Heart right ventricle (tissue), 16 donors: Measurements from ENCODE around the gene ENDOV. TPM values are rescaled to one million over a fixed set of nuclear protein-coding genes. Genes with fewer than 3 reads are reported as not detected.
"Not testable (repeated sequence)": the region's sequence is repeated elsewhere in the genome, so short reads cannot be mapped to it uniquely, and the experiment has no call there.

ENCODE experiments used
- ATAC-seq, 8 donors: fragments of 200-7000 bp; cut with Tn5 transposase; one replicate each; pipeline ENCODE4 v1.9.1; 2020; ENCODE audit warnings: mild to moderate bottlenecking in 8 of 8, moderate library complexity in 8 of 8, moderate number of reproducible peaks in 1 of 8
- DNase-seq, 2 donors: peaks; one replicate each; pipeline ENCODE4 v3.0.0-alpha.2; 2020
- H3K27ac ChIP-seq, 10 donors: fragments of 200-600 bp; sonication (generic) in 2 of 10; one replicate each; pipeline versions ENCODE4 v1.5.0 to v1.8.0; 2020 to 2022; ENCODE audit warnings: mild to moderate bottlenecking in 3 of 10
- H3K27me3 ChIP-seq, 7 donors: fragments of 200-600 bp; one replicate each; pipeline ENCODE4 v1.8.0; 2021 to 2022; ENCODE audit warnings: mild to moderate bottlenecking in 2 of 7
- H3K36me3 ChIP-seq, 9 donors: fragments of 200-600 bp; sonication (generic) in 1 of 9; one replicate each; pipeline versions ENCODE4 v1.5.0 to v1.8.0; 2020 to 2022; ENCODE audit warnings: mild to moderate bottlenecking in 2 of 9
- H3K4me1 ChIP-seq, 9 donors: fragments of 200-600 bp; sonication (generic) in 1 of 9; one replicate each; pipeline versions ENCODE4 v1.5.0 to v1.8.0; 2020 to 2022; ENCODE audit warnings: mild to moderate bottlenecking in 4 of 9
- H3K4me3 ChIP-seq, 10 donors: fragments of 200-600 bp; sonication (generic) in 2 of 10; one replicate each; pipeline versions ENCODE4 v1.5.0 to v1.8.0; 2020 to 2022; ENCODE audit warnings: mild to moderate bottlenecking in 7 of 10, moderate library complexity in 2 of 10
- H3K9me3 ChIP-seq, 11 donors: fragments of 200-600 bp in 10 of 11; sonication (generic) in 2 of 11; one replicate each; pipeline versions ENCODE4 v1.5.0 to v1.8.0; 2013 to 2022; ENCODE audit warnings: mild to moderate bottlenecking in 2 of 11, control low read depth in 1 of 11, moderate library complexity in 1 of 11
- WGBS, 2 donors: extraction: QIAGEN DNeasy Blood & Tissue Kit; methylation state at CpG; one replicate each; pipeline ENCODE4 v1.1.7; 2013; ENCODE audit warnings: inconsistent platforms in 1 of 2; 5-methylcytosine and 5-hydroxymethylcytosine counted together
- intact Hi-C, 10 donors: fragments of 100-400 bp; cut with DNase I; formaldehyde crosslinking; loops; one replicate each; pipeline versions ENCODE4 v1.11.1 to v1.14.2; 2022
- polyA plus RNA-seq, 2 donors: library from polyadenylated mRNA; stranded (reverse); fragments of 200-250 nt; gene quantifications; one replicate each; pipeline ENCODE4 v1.2.3, GENCODE V29; 2013
- total RNA-seq, 10 donors: library from RNA; stranded (reverse); fragmentation: NEBNext Ultra II Directional in 3 of 10; extraction: Animal tissue kit (Norgen Biotek cat#: 25700) in 3 of 10; gene quantifications; one replicate each; pipeline versions ENCODE4 v1.2.1 to v1.2.4, GENCODE V29; 2021 to 2023
- TF ChIP-seq, protein P1 (sequence below), 9 donors: fragments of 200-600 bp; sonication (generic) in 2 of 9; IDR thresholded peaks; one replicate each; pipeline versions ENCODE4 v1.5.0 to v1.8.0; 2021 to 2022; ENCODE audit warnings: antibody characterized with exemption in 9 of 9, mild to moderate bottlenecking in 5 of 9, moderate library complexity in 1 of 9
- donor health status: Arrhythmogenic right ventricular cardiomyopathy.
- donor health status: ischemic (EF 13 %, LVEDD 7.1; RV severe dilation, severe dysfunction).
- donor health status: healthy with polysubstance abuse.
- donor health status: DM: no; HTN: yes; CAD: no.
- donor health status: DM: no; HTN: no; CAD: no.
- donor health status: ischemic (EF 25% LVEDD 6.9; RV normal size, moderate dysfunction).
- donor health status: ischemic (EF 25% LVEDD 5.7; RV mildly dilated, moderate dysfunction).
- donor health status: healthy.
- donor health status: DM: yes; HTN: yes; CAD: no.
- donor health status: Ischemic cardiomyopathy.
- donor health status: ischemic (EF 35%, LVEDD 5.7; RV mildly dilated, moderate dysfunction).
- donor health status: nonischemic (EF 11% LVEDD 7.7; RV severe dilation, severe dysfunction).
- donor health status: DM: yes; HTN: yes; CAD: no.
- donor health status: PGD.
- donor health status: ischemic (EF 29% LVEDD 5.4; RV normal size, mild dysfunction).
- donor health status: nonischemic (EF 23%, LVEDD 6.1; RV moderate dilation, normal function).

ENDOV gene
- total and polyA plus RNA-seq, 12 donors: 7.7 to 19.9 (median 12.6) TPM

DNA sequence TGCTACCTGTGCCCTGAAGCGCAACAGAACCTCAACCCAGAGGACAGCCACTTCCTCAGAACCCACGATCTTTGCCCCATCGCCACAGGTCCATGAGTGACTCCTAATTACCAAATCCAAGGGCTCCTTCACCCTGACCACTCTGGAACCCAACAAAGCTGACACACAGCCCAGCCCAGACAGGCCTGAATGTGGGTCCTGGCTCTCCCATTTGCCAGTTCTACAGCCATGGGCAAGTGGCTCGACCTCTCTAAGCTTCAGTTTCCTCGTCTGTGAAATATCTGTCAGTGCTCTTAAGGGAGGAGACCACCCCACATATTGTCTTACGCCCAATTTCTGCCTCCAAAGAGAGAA is 18.0 kb upstream of the ENDOV start:
- no peaks in the 10 kb centered on the region for H3K27me3 ChIP-seq
- no peak overlapping the region for H3K4me3 ChIP-seq
- intact Hi-C loops: no loop called here
- H3K9me3 ChIP-seq: no peaks in the 10 kb centered on the region
- no peak for ATAC-seq
- H3K36me3 ChIP-seq: peaks cover 0 to 41% (median 14%) of the 10 kb centered on the region in 9 donors
- H3K27ac ChIP-seq: no peak overlapping the region
- WGBS, 2 donors: 85 to 88% methylated on average over 6 of the region's 6 CpGs
- no peak for DNase-seq
- TF ChIP-seq, protein P1, sequence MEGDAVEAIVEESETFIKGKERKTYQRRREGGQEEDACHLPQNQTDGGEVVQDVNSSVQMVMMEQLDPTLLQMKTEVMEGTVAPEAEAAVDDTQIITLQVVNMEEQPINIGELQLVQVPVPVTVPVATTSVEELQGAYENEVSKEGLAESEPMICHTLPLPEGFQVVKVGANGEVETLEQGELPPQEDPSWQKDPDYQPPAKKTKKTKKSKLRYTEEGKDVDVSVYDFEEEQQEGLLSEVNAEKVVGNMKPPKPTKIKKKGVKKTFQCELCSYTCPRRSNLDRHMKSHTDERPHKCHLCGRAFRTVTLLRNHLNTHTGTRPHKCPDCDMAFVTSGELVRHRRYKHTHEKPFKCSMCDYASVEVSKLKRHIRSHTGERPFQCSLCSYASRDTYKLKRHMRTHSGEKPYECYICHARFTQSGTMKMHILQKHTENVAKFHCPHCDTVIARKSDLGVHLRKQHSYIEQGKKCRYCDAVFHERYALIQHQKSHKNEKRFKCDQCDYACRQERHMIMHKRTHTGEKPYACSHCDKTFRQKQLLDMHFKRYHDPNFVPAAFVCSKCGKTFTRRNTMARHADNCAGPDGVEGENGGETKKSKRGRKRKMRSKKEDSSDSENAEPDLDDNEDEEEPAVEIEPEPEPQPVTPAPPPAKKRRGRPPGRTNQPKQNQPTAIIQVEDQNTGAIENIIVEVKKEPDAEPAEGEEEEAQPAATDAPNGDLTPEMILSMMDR (IDR thresholded peaks at IDR 0.05): no peak
- H3K4me1 ChIP-seq: peaks cover 0 to 26% (median 14%) of the 10 kb centered on the region in 9 donors

DNA sequence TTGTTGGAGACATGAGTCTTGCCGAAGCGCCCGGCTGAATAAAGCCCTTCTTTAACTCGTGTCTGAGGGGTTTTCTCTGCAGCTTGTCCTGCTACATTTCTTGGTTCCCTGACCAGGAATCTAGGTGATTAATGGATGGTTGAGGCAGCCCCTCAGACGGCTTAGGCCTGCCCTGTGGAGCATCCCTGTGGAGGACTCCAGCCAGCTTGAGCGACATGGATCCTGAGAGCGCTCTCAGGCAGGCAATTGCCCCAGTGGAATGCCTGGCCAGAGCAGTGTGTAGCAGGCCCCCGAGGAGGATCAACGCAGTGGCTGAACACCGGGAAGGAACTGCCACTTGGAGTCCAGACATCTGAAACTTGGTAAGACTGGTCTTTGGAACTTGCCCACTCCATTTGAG is 17.3 kb upstream of the ENDOV start:
- Histone ChIP-seq H3K36me3 (peaks cover 0 to 34% (median 13%) of the 10 kb centered on the region in 9 donors), H3K27ac (no peak overlapping the region), H3K9me3 (no peaks in the 10 kb centered on the region), H3K27me3 (no peaks in the 10 kb centered on the region), H3K4me3 (no peak overlapping the region), H3K4me1 (peaks cover 0 to 26% (median 14%) of the 10 kb centered on the region in 9 donors)
- no peak for DNase-seq
- TF ChIP-seq, protein P1 (IDR thresholded peaks at IDR 0.05): no peak
- WGBS, 2 donors: 82 to 85% methylated on average over 10 of the region's 10 CpGs
- ATAC-seq: no peak
- intact Hi-C loops: no loop called here

DNA sequence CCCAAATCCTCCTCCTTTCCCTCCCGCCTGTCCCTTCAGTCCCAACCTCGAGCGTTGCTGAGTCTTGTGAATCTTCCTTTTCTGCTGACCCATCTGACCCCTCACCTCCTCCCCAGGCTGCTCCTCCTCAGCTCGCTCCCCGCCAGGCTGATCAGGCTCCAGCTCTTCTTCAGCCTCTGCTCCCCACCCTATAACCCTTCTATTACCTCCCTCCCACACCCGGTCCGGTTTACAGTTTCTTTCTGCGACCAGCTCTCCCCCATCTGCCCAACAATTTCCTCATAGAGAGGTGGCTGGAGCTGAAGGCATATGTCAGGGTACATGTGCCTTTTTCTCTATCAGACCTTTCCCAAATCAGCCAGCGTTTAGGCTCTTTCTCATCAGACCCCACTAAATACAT is 13.9 kb upstream of the ENDOV start:
- H3K4me1 ChIP-seq, H3K27me3 ChIP-seq, ATAC-seq, H3K4me3 ChIP-seq, H3K9me3 ChIP-seq, H3K27ac ChIP-seq, DNase-seq, intact Hi-C loops, H3K36me3 ChIP-seq: not testable (repeated sequence)
- 87 to 93% methylated on average over 9 of the region's 9 CpGs for WGBS, 2 donors

GRCh38 chr17:80402102-80402501 is 12.9 kb upstream of the ENDOV start:
- H3K36me3 ChIP-seq, H3K27ac ChIP-seq, H3K27me3 ChIP-seq, H3K9me3 ChIP-seq, ATAC-seq, DNase-seq, H3K4me3 ChIP-seq, H3K4me1 ChIP-seq, intact Hi-C loops: not testable (repeated sequence)
- WGBS, 2 donors: 93 to 95% methylated on average over 13 of the region's 13 CpGs

DNA sequence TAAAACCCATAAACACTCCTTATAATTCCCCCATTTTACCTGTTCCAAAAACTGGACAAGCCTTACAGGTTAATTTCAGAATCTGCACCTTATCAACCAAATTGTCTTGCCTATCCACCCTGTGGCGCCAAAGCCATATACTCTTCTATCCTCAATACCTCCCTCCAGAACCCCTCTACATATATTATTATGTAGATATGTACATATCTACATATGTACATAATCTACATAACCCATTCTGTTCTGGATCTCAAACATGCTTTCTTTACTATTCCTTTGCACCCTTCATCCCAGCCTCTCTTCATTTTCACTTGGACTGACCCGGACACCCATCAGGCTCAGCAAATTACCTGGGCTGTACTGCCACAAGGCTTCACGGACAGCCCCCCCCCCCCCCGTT is 12.0 kb upstream of the ENDOV start:
- no peak for DNase-seq
- Histone ChIP-seq H3K4me3 (no peak overlapping the region), H3K27ac (no peak overlapping the region), H3K4me1 (no peaks in the 10 kb centered on the region), H3K9me3 (no peaks in the 10 kb centered on the region), H3K27me3 (peaks cover 0 to 10% (median 0%) of the 10 kb centered on the region in 7 donors), H3K36me3 (no peaks in the 10 kb centered on the region)
- TF ChIP-seq, protein P1 (IDR thresholded peaks at IDR 0.05): no peak
- WGBS, 2 donors: 95% methylated on average over 4 of the region's 4 CpGs
- ATAC-seq: no peak
- intact Hi-C loops: no loop called here
